Activated naive CD8-positive, alpha-beta T cell treated with anti-CD3 and anti-CD28 coated beads, Interleukin-2, amount 50 U/mL, for 16 hours (primary cell): Measurements from ENCODE around the gene ACSL6.
"Not testable (repeated sequence)": the region's sequence is repeated elsewhere in the genome, so short reads cannot be mapped to it uniquely, and the experiment has no call there.

Experiments used
- DNase-seq: peaks from one replicate; pipeline ENCODE4 v3.0.0-alpha.2; 2020; ENCODE audit warnings: low read depth, low spot score

Gene ACSL6

DNA sequence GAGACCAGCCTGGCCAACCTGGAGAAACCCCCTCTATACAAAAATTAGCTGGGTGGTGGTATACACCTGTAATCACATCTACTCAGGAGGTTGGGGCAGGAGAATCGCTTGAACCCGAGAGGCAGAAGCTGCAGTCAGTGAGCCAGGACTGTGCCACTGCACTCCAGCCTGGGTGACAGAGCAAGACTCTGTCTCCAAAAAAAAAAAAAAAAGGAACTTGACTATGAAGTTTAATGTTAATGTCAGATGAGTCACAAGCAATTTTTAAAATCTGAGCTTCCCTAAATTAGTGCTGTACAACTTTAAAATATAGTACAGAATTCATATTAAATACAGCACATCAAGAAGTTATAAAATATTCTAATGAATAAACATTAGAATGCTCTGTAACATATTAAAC is 67.5 kb downstream of the ACSL6 start:
- no peak for DNase-seq

DNA sequence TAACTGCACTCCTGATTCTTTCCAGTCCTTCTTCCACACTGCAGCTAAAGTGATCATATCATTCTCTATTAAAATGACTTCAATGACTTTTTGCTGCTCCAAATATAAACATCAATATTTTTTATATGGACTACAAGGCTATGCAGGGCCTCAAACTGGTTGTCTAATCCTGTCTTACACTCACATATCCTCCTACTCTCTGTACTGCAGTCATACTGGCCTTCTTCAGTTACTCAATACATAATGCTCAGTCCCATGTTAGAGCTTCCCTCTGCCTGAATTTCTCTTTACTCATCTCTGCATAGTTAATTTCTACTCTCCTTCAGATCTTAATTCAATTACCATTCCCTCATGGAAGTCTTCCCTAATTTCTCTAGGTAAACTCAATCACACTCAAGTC is 69.4 kb downstream of the ACSL6 start:
- no peak for DNase-seq

GRCh38 chr5:131939690-131940345 is 71.6 kb downstream of the ACSL6 start:
- DNase-seq: no peak

DNA sequence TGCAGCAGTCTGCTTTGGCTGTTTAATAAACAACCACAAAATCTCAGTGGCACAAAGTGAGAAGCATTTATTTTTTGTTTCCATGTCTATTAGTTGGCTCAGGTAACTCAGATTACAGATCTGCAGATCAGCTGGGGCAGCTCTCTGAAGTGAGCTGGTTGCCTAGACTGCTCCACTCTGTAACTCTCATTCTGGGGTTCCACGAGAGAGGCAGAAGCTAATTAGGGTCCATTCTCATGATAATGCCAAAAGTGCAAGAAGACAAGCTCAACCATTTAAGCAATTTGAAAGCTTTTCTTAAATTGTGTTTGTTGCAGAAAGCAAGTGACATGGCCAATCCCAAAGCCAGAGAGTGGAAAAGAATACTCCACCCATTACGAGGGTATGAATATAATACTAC is 79.2 kb downstream of the ACSL6 start:
- no peak for DNase-seq

GRCh38 chr5:131928957-131929356 is 82.5 kb downstream of the ACSL6 start:
- no peak for DNase-seq

GRCh38 chr5:131926168-131926567 is 85.3 kb downstream of the ACSL6 start:
- DNase-seq: no peak

DNA sequence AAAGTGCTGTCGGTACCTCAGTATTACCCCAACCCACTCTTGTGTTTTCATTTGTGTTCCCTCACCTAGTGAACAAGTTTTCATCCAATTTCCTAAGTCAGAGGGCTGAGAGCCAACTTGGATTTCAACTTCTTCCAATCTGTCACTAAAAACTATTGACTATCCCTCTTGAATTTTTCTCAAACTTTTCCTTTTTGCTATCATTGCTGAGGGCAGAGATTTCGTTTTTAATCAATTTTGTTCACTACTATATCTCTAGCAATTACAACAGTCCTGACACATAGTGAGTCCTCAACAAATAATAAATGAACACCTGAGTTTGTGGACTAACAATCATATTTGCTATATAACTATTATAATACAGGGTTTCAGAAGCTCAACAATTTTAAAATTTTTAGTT is 95.0 kb downstream of the ACSL6 start:
- DNase-seq: no peak

GRCh38 chr5:131914472-131914871 is 97.0 kb downstream of the ACSL6 start:
- no peak for DNase-seq

GRCh38 chr5:131913603-131914002 is 97.9 kb downstream of the ACSL6 start:
- DNase-seq: no peak

- no peak for DNase-seq
Measured at GRCh38 chr5:131906668-131907067, 104.8 kb downstream of the ACSL6 start.

DNA sequence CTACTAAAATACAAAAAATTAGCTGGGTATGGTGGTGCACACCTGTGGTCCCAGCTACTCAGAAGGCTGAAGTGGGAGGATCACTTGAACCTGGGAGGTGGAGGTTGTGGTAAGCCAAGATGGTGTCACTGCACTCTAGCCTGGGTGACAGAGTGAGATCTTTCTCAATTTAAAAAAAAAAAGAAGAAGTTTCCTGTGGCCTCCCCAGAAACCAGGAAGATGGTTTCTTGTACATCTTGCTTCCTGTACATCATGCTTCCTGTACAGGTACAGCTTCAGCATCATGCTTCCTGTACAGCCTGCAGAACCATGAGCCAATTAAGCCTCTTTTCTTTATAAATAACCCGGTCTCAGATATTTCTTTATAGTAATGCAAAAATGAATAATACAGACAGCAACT is 109.2 kb downstream of the ACSL6 start:
- DNase-seq: not testable (repeated sequence)
